ENCODE measurements around the gene KCNK16. TPM values are rescaled to one million over a fixed set of nuclear protein-coding genes. Genes with fewer than 3 reads are reported as not detected.

KCNK16 gene
- total and polyA plus RNA-seq, 5 experiments from 2014 or later, result not detected

GRCh38 chr6:39274903-39275302, 47.6 kb downstream of the KCNK16 start:
- H3K27ac Mint-ChIP-seq, result no peak overlapping the region
- no peak for DNase-seq
- H3K36me3 Mint-ChIP-seq, result no peaks in the 10 kb centered on the region
- H3K27me3 Mint-ChIP-seq, result peaks cover 0 to 8% (median under 1%) of the 10 kb centered on the region in 5 donors
- POLR2A ChIA-PET, result no interaction called here
- H3K4me3 Mint-ChIP-seq, result no peak overlapping the region
- ATAC-seq, result no peak
- no peaks in the 10 kb centered on the region for H3K4me1 Mint-ChIP-seq
- no peaks in the 10 kb centered on the region for H3K9me3 Mint-ChIP-seq

GRCh38 chr6:39274471-39274870, 48.0 kb downstream of the KCNK16 start:
- no peaks in the 10 kb centered on the region for H3K4me1 Mint-ChIP-seq
- POLR2A ChIA-PET, result no interaction called here
- ATAC-seq, result no peak

GRCh38 chr6:39273406-39273821, 49.1 kb downstream of the KCNK16 start:
- ATAC-seq, result no peak
- DNase-seq, result no peak
- H3K27ac Mint-ChIP-seq, result no peak overlapping the region
- H3K27me3 Mint-ChIP-seq, result peaks cover 0 to 8% (median 2%) of the 10 kb centered on the region in 5 donors
- no peaks in the 10 kb centered on the region for H3K9me3 Mint-ChIP-seq
- no peak overlapping the region for H3K4me3 Mint-ChIP-seq
- no peaks in the 10 kb centered on the region for H3K4me1 Mint-ChIP-seq
- POLR2A ChIA-PET, result interaction anchor here (0.6 kb wide), 1 partner anchor 460 kb away, joined by 3 read pairs; no protein-coding TSS in a partner anchor
- no peaks in the 10 kb centered on the region for H3K36me3 Mint-ChIP-seq

More at GRCh38 chr6:39274471-39274870, 48.0 kb downstream of the KCNK16 start:
- H3K27me3 Mint-ChIP-seq, result peaks cover 0 to 8% (median 2%) of the 10 kb centered on the region in 5 donors
- H3K9me3 Mint-ChIP-seq, result no peaks in the 10 kb centered on the region
- no peak overlapping the region for H3K27ac Mint-ChIP-seq
- no peak for DNase-seq
- no peaks in the 10 kb centered on the region for H3K36me3 Mint-ChIP-seq
- no peak overlapping the region for H3K4me3 Mint-ChIP-seq

GRCh38 chr6:39269961-39270360, 52.5 kb downstream of the KCNK16 start:
- ATAC-seq (no peak), DNase-seq (no peak)
- Mint-ChIP-seq H3K4me3 (no peak overlapping the region), H3K27me3 (peaks cover 0 to 8% (median 2%) of the 10 kb centered on the region in 5 donors), H3K4me1 (no peaks in the 10 kb centered on the region), H3K9me3 (no peaks in the 10 kb centered on the region), H3K27ac (no peak overlapping the region), H3K36me3 (no peaks in the 10 kb centered on the region)
- POLR2A ChIA-PET, result no interaction called here

GRCh38 chr6:39268721-39269120, 53.8 kb downstream of the KCNK16 start:
- H3K4me3 Mint-ChIP-seq, result no peak overlapping the region
- ATAC-seq (no peak), DNase-seq (no peak)
- POLR2A ChIA-PET, result no interaction called here
- no peak overlapping the region for H3K27ac Mint-ChIP-seq
- no peaks in the 10 kb centered on the region for H3K36me3 Mint-ChIP-seq
- H3K27me3 Mint-ChIP-seq, result peaks cover 0 to 6% (median 2%) of the 10 kb centered on the region in 5 donors
- H3K4me1 Mint-ChIP-seq, result no peaks in the 10 kb centered on the region
- no peaks in the 10 kb centered on the region for H3K9me3 Mint-ChIP-seq

- no peaks in the 10 kb centered on the region for H3K9me3 Mint-ChIP-seq
- H3K4me3 Mint-ChIP-seq, result no peak overlapping the region
- no peak overlapping the region for H3K27ac Mint-ChIP-seq
- no peaks in the 10 kb centered on the region for H3K36me3 Mint-ChIP-seq
- no peaks in the 10 kb centered on the region for H3K4me1 Mint-ChIP-seq
- DNase-seq (no peak), ATAC-seq (no peak)
- peaks cover 0 to 4% (median 0%) of the 10 kb centered on the region in 5 donors for H3K27me3 Mint-ChIP-seq
- POLR2A ChIA-PET, result no interaction called here
Measured at GRCh38 chr6:39268171-39268570, 54.3 kb downstream of the KCNK16 start.

- Mint-ChIP-seq H3K36me3 (no peaks in the 10 kb centered on the region), H3K27me3 (peaks cover 0 to 6% (median 2%) of the 10 kb centered on the region in 5 donors), H3K4me3 (no peak overlapping the region), H3K4me1 (no peaks in the 10 kb centered on the region), H3K9me3 (no peaks in the 10 kb centered on the region), H3K27ac (no peak overlapping the region)
- ATAC-seq, result no peak
- no peak for DNase-seq
- POLR2A ChIA-PET, result no interaction called here
Measured at GRCh38 chr6:39266782-39267355, 55.6 kb downstream of the KCNK16 start.

GRCh38 chr6:39266375-39266774, 56.1 kb downstream of the KCNK16 start:
- Mint-ChIP-seq H3K4me1 (no peaks in the 10 kb centered on the region), H3K27me3 (peaks cover 2 to 11% (median 4%) of the 10 kb centered on the region in 5 donors), H3K27ac (no peak overlapping the region), H3K9me3 (no peaks in the 10 kb centered on the region), H3K36me3 (no peaks in the 10 kb centered on the region), H3K4me3 (no peak overlapping the region)
- ATAC-seq, result no peak
- no peak for DNase-seq
- POLR2A ChIA-PET, result no interaction called here

Other genes starting within 250 kb of the KCNK16 start
- gene SAYSD1, start 207.5 kb downstream of the KCNK16 start, total RNA-seq, result 10 to 100 TPM; 20.2 to 22.8 TPM
- gene SAYSD1, start 207.5 kb downstream of the KCNK16 start, polyA plus RNA-seq, result 10 to 100 TPM; 17.5 to 20.3 (median 18.1) TPM
- gene KCNK5, start 93.2 kb downstream of the KCNK16 start, total RNA-seq, result under 1 TPM; 0.11 to 0.16 TPM
- not detected for gene KCNK5, start 93.2 kb downstream of the KCNK16 start, polyA plus RNA-seq
- not detected for gene KCNK17, start 8.3 kb downstream of the KCNK16 start, total RNA-seq
- not detected for gene KCNK17, start 8.3 kb downstream of the KCNK16 start, polyA plus RNA-seq